ENCODE measurements around the gene CPSF6. TPM values are rescaled to one million over a fixed set of nuclear protein-coding genes. Genes with fewer than 3 reads are reported as not detected.

The CPSF6 gene
- total RNA-seq, 2 donors from 2014 or later: 27.5 to 48.7 TPM

DNA sequence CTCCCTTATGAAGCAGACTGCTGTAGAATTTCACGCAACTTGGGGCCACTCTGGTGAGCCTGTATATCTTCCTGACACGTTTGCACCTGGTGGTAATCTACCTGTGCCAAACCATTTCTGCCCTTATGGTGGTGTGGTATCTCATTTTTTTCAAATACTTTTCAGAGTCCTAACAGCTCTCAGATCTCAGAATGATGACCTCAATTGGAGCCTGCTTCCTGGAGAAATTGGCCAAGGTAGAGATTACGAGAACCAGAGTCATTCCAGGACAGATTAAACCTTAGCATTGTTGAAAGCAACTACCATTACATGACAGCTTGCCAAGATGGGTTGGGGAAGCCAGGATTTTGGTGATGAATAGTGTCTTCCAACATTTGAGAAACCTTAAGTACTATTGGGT is 48.2 kb downstream of the CPSF6 start:
- H3K9me3 ChIP-seq: no peaks in the 10 kb centered on the region

DNA sequence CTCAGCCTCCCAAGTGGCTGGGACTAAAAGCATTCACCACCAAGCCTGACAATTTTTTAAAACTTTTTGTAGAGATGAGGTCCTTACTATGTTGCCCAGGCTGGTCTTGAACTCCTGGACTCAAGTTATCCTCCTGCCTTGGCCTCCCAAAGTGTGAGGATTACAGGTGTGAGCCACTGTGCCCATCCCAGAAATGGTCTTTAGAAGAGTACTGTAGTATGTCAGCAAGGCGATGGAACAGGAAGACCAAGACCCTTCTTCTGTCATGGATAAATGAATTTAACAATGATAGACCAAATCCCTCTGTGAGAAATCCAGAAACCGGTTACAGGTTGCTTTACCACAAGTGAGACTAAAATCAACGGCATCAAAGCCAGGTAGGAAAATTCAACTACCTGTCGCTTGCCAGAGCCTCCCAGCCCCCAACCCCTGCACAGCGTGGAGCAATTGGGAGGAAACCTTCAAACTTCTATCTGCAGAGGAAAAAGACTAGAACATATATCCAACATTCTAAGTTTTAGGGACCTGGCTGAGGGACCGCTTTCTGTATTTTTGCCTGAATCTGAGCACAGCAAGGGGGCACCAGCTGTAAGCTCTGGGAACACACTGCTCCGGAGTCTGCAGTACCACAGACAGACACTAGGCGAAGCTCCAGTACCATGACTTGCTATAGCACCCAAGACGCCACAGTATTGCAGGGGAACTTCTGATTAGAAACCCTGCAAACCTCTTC is 51.3 kb downstream of the CPSF6 start:
- Histone ChIP-seq H3K4me1 (ENCODE audit: control insufficient read depth in 1 of 2, low read depth in 2 of 2) (no peaks in the 10 kb centered on the region), H3K9me3 (no peaks in the 10 kb centered on the region), H3K4me3 (no peak overlapping the region), H3K27ac (no peak overlapping the region), H3K27me3 (replicated peaks; ENCODE audit: insufficient read depth) (no peaks in the 10 kb centered on the region), H3K36me3 (no peaks in the 10 kb centered on the region)
- no peak for ATAC-seq (ENCODE audit: insufficient number of reproducible peaks, low FRiP score, low read depth)
- TF ChIP-seq, protein P1, sequence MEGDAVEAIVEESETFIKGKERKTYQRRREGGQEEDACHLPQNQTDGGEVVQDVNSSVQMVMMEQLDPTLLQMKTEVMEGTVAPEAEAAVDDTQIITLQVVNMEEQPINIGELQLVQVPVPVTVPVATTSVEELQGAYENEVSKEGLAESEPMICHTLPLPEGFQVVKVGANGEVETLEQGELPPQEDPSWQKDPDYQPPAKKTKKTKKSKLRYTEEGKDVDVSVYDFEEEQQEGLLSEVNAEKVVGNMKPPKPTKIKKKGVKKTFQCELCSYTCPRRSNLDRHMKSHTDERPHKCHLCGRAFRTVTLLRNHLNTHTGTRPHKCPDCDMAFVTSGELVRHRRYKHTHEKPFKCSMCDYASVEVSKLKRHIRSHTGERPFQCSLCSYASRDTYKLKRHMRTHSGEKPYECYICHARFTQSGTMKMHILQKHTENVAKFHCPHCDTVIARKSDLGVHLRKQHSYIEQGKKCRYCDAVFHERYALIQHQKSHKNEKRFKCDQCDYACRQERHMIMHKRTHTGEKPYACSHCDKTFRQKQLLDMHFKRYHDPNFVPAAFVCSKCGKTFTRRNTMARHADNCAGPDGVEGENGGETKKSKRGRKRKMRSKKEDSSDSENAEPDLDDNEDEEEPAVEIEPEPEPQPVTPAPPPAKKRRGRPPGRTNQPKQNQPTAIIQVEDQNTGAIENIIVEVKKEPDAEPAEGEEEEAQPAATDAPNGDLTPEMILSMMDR (IDR thresholded peaks at IDR 0.05): peak; percentile 43
- DNase-seq (ENCODE audit: low spot score): peak; percentile 7

More for the DNA sequence above, 48.2 kb downstream of the CPSF6 start:
- no peak for ATAC-seq (ENCODE audit: insufficient number of reproducible peaks, low FRiP score, low read depth)
- peaks cover 3 to 7% of the 10 kb centered on the region in 2 donors for H3K4me1 ChIP-seq (ENCODE audit: control insufficient read depth in 1 of 2, low read depth in 2 of 2)
- no peak overlapping the region for H3K27ac ChIP-seq
- no peaks in the 10 kb centered on the region for H3K36me3 ChIP-seq
- TF ChIP-seq, protein P1 (IDR thresholded peaks at IDR 0.05): no peak
- no peak for DNase-seq (ENCODE audit: low spot score)
- H3K27me3 ChIP-seq (replicated peaks; ENCODE audit: insufficient read depth): no peaks in the 10 kb centered on the region
- H3K4me3 ChIP-seq: no peak overlapping the region

DNA sequence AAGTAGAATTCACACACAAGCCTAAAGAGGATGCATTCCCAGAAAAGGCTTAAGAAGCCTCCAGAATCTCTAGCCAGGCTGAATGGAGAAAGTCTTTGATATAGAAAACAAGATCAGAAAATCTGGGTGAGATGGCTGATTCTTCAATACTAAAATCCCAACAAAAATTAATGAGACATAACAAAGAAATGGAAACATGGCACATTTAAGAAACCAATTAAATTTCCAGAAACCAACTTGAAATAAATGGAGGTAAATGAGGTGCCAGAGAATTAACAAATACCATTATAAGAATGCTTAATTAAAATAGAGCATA is 51.9 kb downstream of the CPSF6 start:
- no peak for ATAC-seq (ENCODE audit: insufficient number of reproducible peaks, low FRiP score, low read depth)
- Histone ChIP-seq H3K9me3 (no peaks in the 10 kb centered on the region), H3K36me3 (no peaks in the 10 kb centered on the region), H3K4me1 (ENCODE audit: control insufficient read depth in 1 of 2, low read depth in 2 of 2) (no peaks in the 10 kb centered on the region), H3K4me3 (no peak overlapping the region), H3K27ac (no peak overlapping the region), H3K27me3 (replicated peaks; ENCODE audit: insufficient read depth) (no peaks in the 10 kb centered on the region)
- TF ChIP-seq, protein P1 (IDR thresholded peaks at IDR 0.05): no peak
- no peak for DNase-seq (ENCODE audit: low spot score)

DNA sequence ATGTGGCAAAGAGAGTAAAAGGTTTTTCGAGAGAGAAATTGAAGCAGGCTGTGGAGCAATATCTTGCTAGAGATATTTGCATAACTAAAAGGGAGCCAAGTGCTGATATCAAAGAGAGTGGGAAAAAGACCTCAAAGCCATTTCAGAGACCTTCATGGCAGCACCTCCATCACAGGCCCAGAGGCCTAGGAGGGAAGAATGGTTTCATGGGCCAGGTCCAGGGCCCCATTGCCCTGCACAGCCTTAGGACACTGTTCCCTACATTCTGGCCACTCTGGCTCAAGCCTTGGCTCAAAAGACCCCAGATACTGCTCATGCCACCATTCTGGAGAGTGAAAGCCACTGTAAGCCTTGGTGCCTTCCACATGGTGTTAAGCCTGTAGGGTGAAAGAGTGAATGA is 58.8 kb downstream of the CPSF6 start:
- Histone ChIP-seq H3K27me3 (replicated peaks; ENCODE audit: insufficient read depth) (no peaks in the 10 kb centered on the region), H3K4me3 (no peak overlapping the region), H3K27ac (no peak overlapping the region), H3K4me1 (ENCODE audit: control insufficient read depth in 1 of 2, low read depth in 2 of 2) (no peaks in the 10 kb centered on the region), H3K36me3 (no peaks in the 10 kb centered on the region), H3K9me3 (no peaks in the 10 kb centered on the region)
- no peak for DNase-seq (ENCODE audit: low spot score)
- ATAC-seq (ENCODE audit: insufficient number of reproducible peaks, low FRiP score, low read depth): no peak
- TF ChIP-seq, protein P1 (IDR thresholded peaks at IDR 0.05): no peak

DNA sequence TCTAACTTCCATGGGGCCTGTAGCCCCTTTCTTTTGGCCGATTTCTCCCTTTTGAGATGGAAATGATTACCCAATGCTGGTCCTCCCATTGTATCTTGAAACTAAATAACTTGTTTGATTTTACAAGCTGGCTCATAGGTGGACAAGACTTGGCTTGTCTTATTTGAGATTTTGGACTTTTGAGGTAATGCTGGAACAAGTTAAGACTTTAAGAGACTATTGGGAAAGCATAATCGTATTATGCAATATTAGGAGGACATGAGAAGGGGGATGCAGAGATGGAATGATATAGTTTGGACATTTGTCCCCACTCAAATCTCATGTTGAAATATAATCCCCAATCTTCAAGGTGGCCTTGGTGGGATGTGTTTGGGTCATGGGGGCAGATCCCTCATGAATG is 59.6 kb downstream of the CPSF6 start:
- TF ChIP-seq, protein P1 (IDR thresholded peaks at IDR 0.05): no peak
- no peaks in the 10 kb centered on the region for H3K36me3 ChIP-seq
- ATAC-seq (ENCODE audit: insufficient number of reproducible peaks, low FRiP score, low read depth) (no peak), DNase-seq (ENCODE audit: low spot score) (no peak)
- H3K4me1 ChIP-seq (ENCODE audit: control insufficient read depth in 1 of 2, low read depth in 2 of 2): no peaks in the 10 kb centered on the region
- H3K9me3 ChIP-seq: no peaks in the 10 kb centered on the region
- H3K4me3 ChIP-seq: no peak overlapping the region
- H3K27ac ChIP-seq: no peak overlapping the region
- no peaks in the 10 kb centered on the region for H3K27me3 ChIP-seq (replicated peaks; ENCODE audit: insufficient read depth)

Measured in thoracic aorta (tissue), 2 donors.